H54 (cell line): ENCODE data around the gene CUX1.

Experiments used
- DNase-seq: peaks from one replicate; pipeline ENCODE4 v3.0.0; 2011; ENCODE audit warnings: low spot score, mixed read lengths; ENCODE audit not compliant: insufficient read length
- FAIRE-seq: peaks from 3 replicates; lab custom pipeline; 2011; peaks lifted over from hg19 to GRCh38; lab: Jason Lieb, UNC
- POLR2A ChIP-seq: IDR thresholded peaks from 2 replicates; pipeline ENCODE4 v1.6.1; 2011; ENCODE audit warnings: low read depth, mild to moderate bottlenecking, low read length

Gene CUX1

DNA sequence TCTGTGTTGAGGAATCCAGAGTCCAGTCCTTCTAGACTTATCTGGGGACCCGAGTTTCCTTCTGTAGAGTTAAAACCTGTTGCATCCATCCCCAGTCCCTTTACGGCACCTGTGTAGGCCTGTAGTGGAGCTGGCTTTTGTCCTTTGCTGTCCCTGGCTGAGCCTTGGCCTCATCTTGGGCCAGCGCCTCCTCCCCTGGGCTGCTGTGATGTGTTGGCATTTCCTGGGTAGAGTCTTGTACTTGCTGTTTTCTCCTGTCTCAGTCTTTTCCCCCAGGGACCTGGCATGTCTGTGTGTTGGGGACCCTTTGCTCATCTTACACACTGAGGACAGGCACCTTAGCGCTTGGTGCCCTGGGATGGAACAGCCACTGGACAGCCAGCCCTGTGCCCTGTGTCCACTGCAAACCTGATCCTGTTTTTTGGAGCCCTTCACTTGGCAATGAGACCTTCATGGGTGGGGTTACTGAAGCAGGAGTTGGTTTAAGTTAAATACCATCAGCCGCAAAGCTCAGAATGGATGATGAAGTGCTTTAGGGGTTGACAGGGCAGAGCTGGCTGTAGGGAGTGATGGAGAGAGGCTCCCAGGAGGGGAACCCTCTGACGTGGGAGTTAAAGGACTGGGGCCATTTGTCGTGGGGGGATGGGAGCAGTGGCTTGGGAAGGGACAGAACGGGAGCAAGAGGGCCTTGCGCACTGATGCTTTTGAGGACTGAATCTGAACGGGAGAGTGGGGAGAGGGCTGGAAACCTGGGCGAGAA is 50.9 kb downstream of the CUX1 start:
- FAIRE-seq, result no peak
- TF ChIP-seq POLR2A, result no peak

GRCh38 chr7:101869026-101869900 is 51.8 kb downstream of the CUX1 start:
- FAIRE-seq (no peak), DNase-seq (no peak)
- TF ChIP-seq POLR2A, result no peak

More for the DNA sequence above, 50.9 kb downstream of the CUX1 start:
- no peak for DNase-seq

- FAIRE-seq (no peak), DNase-seq (no peak)
- no peak for TF ChIP-seq POLR2A
Measured at GRCh38 chr7:101869901-101870290, 52.5 kb downstream of the CUX1 start.

DNA sequence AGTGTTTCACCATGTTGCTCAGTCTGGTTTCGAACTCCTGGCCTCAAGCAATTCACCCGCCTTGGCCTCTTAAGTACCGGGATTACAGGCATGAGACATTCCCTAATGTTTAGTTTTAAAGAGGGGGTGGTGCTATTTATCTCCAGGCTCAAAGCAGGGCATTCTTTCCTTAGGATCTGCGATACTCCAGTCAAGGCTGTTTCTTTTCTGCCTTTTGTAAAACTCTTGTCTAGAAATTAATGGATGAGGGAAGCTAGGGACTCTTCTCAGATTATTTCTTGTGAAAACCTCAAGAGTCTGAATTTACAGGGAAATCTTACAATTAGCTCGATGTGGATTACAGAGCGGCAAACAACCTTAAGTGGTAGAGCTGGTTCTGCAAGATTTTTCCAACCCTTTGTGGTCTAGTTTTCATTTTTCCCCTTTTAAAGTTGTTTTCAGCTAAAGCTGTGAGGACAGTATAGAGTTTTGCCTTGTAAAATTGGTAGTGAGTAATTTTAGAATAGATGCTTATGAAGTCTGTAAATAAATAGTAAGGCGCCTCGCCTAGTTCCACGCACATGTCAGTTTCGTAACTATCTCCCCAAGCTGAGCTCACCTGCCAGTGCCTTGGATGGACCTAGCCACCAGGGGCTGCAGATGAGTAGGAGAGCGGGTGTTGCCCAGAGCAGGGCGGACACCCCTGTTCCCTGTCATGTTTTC is 53.1 kb downstream of the CUX1 start:
- DNase-seq (no peak), FAIRE-seq (no peak)
- no peak for TF ChIP-seq POLR2A

- no peak for FAIRE-seq
- no peak for TF ChIP-seq POLR2A
- no peak for DNase-seq
Measured at GRCh38 chr7:101871351-101871750, 53.9 kb downstream of the CUX1 start.

DNA sequence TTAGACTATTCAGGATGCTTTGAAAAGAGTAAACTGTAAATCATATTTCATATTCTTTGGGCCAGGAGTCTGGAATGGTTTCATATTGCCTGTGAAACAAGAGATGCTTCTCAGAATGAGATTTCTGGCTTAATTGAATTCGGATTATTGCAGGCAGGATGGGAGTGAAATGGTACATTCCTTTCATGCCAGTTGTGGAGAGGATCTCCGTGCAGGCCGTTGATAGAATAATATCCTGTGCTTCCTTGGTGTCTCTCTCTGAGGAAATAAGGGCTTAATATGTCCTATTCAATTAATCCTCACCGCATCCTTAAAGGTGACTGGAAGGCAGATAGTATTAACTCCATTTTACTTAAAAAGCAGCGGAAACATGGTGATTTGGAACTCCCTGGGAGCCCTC is 56.6 kb downstream of the CUX1 start:
- DNase-seq, result no peak
- TF ChIP-seq POLR2A, result no peak
- no peak for FAIRE-seq

DNA sequence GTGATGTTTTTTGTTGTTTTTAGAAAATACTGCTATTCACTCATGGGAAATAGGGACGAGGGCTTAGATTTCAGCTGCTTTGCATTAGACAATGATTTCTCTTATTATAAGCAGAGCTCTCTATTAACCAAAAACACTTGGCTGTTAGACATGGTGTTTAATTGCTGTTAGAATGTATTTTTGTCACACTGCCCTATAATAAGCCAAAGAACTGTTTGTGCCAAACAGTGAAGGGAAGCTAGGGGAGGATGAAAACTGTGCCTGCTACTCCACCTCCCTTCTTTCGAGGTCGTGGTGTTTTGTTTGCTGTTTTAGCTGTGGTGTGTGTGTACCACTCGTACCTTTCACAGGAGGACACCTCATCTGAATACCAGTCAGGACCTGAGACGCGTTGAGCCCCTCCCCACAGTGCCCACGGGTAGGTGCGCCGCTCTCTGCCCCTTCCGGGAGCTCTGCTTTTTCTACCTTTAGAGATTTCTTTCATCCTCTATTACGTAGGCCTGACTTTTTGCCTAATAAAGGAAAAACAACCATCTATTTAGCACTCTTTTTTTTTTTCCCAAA is 57.9 kb downstream of the CUX1 start:
- DNase-seq (no peak), FAIRE-seq (no peak)
- TF ChIP-seq POLR2A, result no peak

DNA sequence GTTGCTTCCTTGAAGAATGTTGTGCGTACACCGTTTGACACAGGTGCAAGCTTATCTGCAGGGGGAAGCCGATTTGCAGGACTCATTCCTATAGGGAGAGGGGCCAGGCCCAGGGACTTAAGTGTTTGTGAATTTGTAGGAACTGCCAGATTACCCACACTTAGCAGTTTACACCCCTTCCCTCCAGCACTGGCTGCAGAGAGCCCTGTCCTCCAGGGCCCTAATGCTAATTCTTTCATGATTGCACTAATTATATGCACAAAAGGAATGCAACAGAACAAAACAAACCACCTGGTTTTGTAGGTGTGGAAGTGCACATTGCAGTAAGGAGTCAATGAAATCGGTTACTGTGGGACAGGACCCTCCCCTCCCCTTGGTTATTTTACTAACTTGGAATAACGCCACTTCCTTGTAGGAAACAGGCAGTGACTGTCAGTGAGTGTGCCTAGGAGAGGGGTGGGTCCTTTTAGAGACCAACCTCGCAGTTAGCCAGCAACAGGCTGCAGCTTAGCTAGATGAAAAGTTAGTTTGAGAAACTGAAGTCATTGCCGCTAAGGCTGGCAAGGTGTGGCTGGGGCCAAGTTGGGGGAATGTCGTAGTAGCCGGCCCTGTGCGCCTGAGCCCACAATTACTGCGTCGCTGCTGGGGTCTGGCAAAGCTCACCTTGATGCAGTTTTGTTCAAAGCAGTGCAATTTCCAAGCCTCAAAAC is 60.6 kb downstream of the CUX1 start:
- FAIRE-seq (no peak), DNase-seq (no peak)
- no peak for TF ChIP-seq POLR2A

- DNase-seq (no peak), FAIRE-seq (no peak)
- TF ChIP-seq POLR2A, result no peak
Measured at GRCh38 chr7:101878938-101879337, 61.5 kb downstream of the CUX1 start.

- no peak for FAIRE-seq
- TF ChIP-seq POLR2A, result no peak
- no peak for DNase-seq
Measured at GRCh38 chr7:101879565-101879964, 62.1 kb downstream of the CUX1 start.

DNA sequence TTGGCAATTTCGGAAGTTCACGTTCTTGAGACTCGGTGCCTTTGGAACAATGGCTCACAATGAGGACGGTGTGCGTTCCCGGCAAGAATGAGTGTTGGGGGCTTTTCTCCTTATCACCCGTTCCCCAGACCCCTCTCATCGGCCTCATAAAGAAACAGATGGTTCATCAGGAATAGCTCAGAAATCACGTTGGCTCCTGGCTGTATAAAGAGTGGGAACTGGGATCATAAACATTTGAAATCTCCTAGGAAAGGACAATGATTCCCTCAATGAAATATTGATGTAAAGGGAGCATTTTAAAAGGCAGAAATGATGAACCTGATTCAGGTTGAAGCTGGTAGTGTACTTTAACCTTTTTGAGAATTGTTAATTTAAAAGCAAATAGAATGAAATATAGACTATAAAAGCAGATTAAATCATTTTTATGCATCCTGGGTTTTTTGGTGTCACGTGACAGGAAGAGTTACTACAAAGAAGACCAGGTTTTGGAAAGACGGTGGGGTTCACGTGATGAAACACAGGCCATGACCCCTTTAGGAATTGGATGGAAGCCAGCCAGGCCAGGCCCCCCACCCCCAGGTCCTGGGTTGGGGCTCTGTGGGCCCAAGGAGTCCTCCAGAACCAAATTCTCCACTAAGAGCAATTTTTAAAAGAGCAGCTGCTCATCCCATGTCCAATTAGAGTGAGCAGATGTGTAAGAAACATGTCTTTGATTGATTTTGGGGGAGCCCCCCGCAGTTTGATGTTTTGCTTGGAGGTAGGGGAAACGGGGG is 63.0 kb downstream of the CUX1 start:
- TF ChIP-seq POLR2A, result no peak
- FAIRE-seq, result no peak
- no peak for DNase-seq

- DNase-seq, result peak; percentile 60
- no peak for TF ChIP-seq POLR2A
- FAIRE-seq, result peak; percentile 58
Measured at GRCh38 chr7:101882005-101882421, 64.6 kb downstream of the CUX1 start.
